Head of caudate nucleus (tissue), 42 donors: ENCODE results near the gene OGA.
A peak's percentile ranks its signal among the peaks of the same experiment; 100 is the strongest.

ENCODE experiments used
- DNase-seq, 42 donors: peaks; one replicate each; pipeline versions ENCODE4 v3.0.0 to v3.0.0-alpha.2; 2020 to 2021; ENCODE audit warnings: mixed read lengths in 7 of 42
- intact Hi-C: fragments of 100-400 bp; cut with DNase I; formaldehyde crosslinking; loops from one replicate; pipeline ENCODE4 v1.15.0; 2022

OGA gene

GRCh38 chr10:101839002-101839401 is 20.8 kb upstream of the OGA start:
- intact Hi-C loops = loop anchor here (2.0 kb wide), 1 partner anchor 172 kb away; no protein-coding TSS in a partner anchor

GRCh38 chr10:101838416-101838970 is 20.2 kb upstream of the OGA start:
- intact Hi-C loops = loop anchor here (2.0 kb wide), 1 partner anchor 172 kb away; no protein-coding TSS in a partner anchor
- DNase-seq = peak in 2 of 42 donors; percentile 16 to 21

More at GRCh38 chr10:101839002-101839401, 20.8 kb upstream of the OGA start:
- peak in 1 of 42 donors; percentile 13 for DNase-seq

GRCh38 chr10:101837748-101838147 is 19.5 kb upstream of the OGA start:
- peak in 2 of 42 donors; percentile 21 to 33 for DNase-seq
- intact Hi-C loops = loop anchor here (2.0 kb wide), 1 partner anchor 173 kb away; no protein-coding TSS in a partner anchor

- intact Hi-C loops = no loop called here
- peak in 4 of 42 donors; percentile 8 to 16 (median 12) for DNase-seq
Measured at GRCh38 chr10:101835362-101835761, 17.1 kb upstream of the OGA start.

- intact Hi-C loops = no loop called here
- DNase-seq = peak in 4 of 42 donors; percentile 12 to 42 (median 26)
Measured at GRCh38 chr10:101834341-101834740, 16.1 kb upstream of the OGA start.

GRCh38 chr10:101833466-101833865 is 15.2 kb upstream of the OGA start:
- intact Hi-C loops = no loop called here
- DNase-seq = peak in 2 of 42 donors; percentile 8 to 10

- intact Hi-C loops = no loop called here
Measured at GRCh38 chr10:101832325-101832771, 14.1 kb upstream of the OGA start.

GRCh38 chr10:101831169-101831811 is 13.0 kb upstream of the OGA start:
- DNase-seq = peak in 3 of 42 donors; percentile 2 to 13 (median 6)
- intact Hi-C loops = no loop called here

More at GRCh38 chr10:101832325-101832771, 14.1 kb upstream of the OGA start:
- DNase-seq = peak in 5 of 42 donors; percentile 7 to 38 (median 13)

GRCh38 chr10:101830322-101831168 is 12.3 kb upstream of the OGA start:
- DNase-seq = peak; percentile 39 to 84 (median 72)
- intact Hi-C loops = no loop called here

GRCh38 chr10:101829561-101830315 is 11.5 kb upstream of the OGA start:
- DNase-seq = peak in 6 of 42 donors; percentile 16 to 40 (median 28)
- intact Hi-C loops = no loop called here

GRCh38 chr10:101828766-101829551 is 10.7 kb upstream of the OGA start:
- DNase-seq = peak in 5 of 42 donors; percentile 8 to 41 (median 13)
- intact Hi-C loops = no loop called here

GRCh38 chr10:101827919-101828600 is 9.8 kb upstream of the OGA start:
- intact Hi-C loops = no loop called here
- peak in 5 of 42 donors; percentile 5 to 31 (median 6) for DNase-seq

GRCh38 chr10:101826852-101827434 is 8.7 kb upstream of the OGA start:
- DNase-seq = peak in 4 of 42 donors; percentile 2 to 14 (median 5)
- intact Hi-C loops = no loop called here

GRCh38 chr10:101824736-101825135 is 6.5 kb upstream of the OGA start:
- intact Hi-C loops = no loop called here
- peak in 1 of 42 donors; percentile 1 for DNase-seq

- intact Hi-C loops = no loop called here
- peak in 28 of 42 donors; percentile 36 to 76 (median 50) for DNase-seq
Measured at GRCh38 chr10:101818872-101819633, 809 bp upstream of the OGA start.
